Right ventricle myocardium inferior (tissue), 1 donor: ENCODE results near the gene SAP30L. TPM values are rescaled to one million over a fixed set of nuclear protein-coding genes. Genes with fewer than 3 reads are reported as not detected.
A peak's percentile ranks its signal among the peaks of the same experiment; 100 is the strongest.

ENCODE experiments used
- ATAC-seq: fragments of 200-7000 bp; cut with Tn5 transposase; one replicate; pipeline ENCODE4 v1.9.1; 2020; ENCODE audit warnings: mild to moderate bottlenecking, moderate library complexity
- DNase-seq: peaks from one replicate; pipeline ENCODE4 v3.0.0; 2021; ENCODE audit errors: missing footprints
- intact Hi-C: fragments of 100-400 bp; cut with DNase I; formaldehyde crosslinking; loops from one replicate; pipeline ENCODE4 v1.11.0; 2022
- long read RNA-seq: library from polyadenylated mRNA; unstranded; transcript quantifications from one replicate; pipeline ENCODE4 v2.0.0, GENCODE V29; 2021
- total RNA-seq: library from RNA; stranded (reverse); fragmentation: NEBNext Ultra II Directional; extraction: Animal tissue kit (Norgen Biotek cat#: 25700); gene quantifications from one replicate; pipeline ENCODE4 v1.2.1, GENCODE V29; 2021
- donor health status: DM: no; HTN: yes; CAD: no; lungs with severe emphysema.

Gene SAP30L, protein sequence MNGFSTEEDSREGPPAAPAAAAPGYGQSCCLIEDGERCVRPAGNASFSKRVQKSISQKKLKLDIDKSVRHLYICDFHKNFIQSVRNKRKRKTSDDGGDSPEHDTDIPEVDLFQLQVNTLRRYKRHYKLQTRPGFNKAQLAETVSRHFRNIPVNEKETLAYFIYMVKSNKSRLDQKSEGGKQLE
- total RNA-seq, result 39.2 TPM
- long read RNA-seq, full-length matches to known transcripts, result 16 of 20 reads
- long read RNA-seq, partial matches to known transcripts, result 0 of 20 reads
- long read RNA-seq, other reads (novel, unspliced or antisense), result 4 of 20 reads

DNA sequence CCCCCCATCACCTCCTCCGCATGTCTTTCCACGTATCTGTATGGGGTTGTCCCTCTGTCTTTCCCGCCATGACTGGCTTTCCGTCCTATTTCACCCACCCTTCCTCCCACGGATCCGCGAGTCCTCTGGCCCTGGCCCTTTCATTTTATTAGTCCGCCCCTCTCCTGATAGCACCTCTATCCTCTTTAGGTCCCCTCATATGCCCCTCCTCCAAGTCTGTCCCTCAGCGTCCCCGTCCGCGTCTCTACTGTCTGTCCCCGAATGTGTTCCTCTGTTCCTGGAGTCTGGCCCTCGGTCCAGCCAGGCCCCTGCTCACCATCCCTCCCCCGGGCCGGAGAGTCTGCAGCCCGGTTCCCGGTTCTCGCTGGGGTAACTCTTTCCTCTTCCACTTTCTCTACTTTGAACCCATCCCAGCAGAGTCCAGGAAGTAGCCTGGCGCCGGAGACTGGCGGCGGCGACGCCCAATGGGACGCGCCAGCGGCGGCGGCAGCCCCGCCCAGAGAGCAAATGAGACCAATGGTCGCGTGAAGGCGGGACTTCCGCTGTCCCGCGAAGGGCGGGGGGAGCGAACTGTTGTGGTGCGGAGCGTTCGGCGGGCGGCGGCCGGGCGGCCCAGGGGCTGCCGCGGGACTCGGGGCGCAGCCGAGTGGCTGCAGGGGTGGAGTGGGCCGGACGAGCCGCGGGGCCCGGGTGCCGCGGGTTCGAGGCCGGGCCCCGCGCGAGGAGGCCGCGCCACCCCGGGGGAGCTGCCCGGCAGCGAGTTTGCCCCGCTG is at the start of gene SAP30L:
SAP30L (plus strand) TSS at position 576 of the 773 bp plus-strand sequence. CDS start 608 bp downstream, outside the sequence.
- peak; percentile 97 for DNase-seq
- intact Hi-C loops, result no loop called here
- ATAC-seq, result peak; percentile 98

DNA sequence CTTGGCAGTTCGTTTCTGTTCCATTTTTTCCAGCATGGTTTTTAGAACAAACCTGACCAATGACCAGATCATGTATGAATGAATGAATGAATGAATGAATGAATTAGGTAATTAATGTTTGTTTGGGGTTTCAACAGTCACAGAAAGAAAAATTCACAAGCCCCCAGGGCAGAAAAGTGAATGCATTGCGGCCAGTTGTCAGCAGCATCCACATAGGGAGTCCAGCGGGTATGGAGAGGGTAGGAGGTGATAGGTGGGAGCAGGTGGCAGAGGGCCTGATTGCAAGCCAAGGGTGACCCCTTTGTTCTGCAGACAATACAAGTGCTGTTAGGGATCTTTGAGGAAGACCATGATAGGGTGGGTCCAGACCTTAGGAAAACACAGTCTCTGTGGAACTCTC is 49.7 kb upstream of the SAP30L start:
- intact Hi-C loops, result no loop called here
- no peak for DNase-seq
- ATAC-seq, result no peak

DNA sequence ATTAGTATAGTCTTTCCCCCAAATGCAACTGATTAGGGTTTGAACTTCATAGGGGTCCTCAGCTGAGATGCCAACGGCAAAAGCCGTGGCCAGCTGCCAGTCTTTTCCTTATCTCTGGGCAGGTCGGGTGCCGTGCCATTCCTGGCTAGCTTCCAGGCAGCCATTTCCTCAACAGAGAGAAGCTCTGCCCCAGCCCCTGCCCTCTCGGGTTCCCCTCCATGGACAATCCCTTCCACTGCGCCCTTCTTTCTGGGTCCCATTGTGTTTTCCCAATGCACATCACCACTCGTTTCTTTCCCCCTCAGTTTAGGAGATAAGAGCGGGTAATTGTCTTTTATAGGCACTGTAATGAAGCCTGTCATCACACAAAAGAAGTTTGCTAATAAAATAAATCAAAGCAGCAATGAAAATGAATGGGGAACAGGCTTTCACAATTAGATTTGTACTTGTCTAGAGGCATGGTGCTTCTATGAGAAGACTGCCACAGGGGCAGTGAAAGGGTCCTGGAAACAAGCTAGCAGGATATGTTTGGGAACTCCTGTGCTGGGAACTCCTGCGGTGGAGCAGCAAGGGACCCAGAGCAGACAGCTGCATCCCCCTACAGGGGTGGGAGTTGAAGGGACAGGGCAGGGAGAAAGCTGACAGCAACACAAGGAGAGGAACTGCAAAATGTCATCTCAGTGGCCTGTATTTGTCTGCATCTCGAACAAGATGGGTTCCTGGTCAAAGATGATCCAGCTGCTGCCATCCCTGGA is 48.0 kb upstream of the SAP30L start:
- DNase-seq (no peak), ATAC-seq (no peak)
- intact Hi-C loops, result no loop called here

GRCh38 chr5:154400678-154401077 is 45.1 kb upstream of the SAP30L start:
- DNase-seq (no peak), ATAC-seq (no peak)
- intact Hi-C loops, result no loop called here

DNA sequence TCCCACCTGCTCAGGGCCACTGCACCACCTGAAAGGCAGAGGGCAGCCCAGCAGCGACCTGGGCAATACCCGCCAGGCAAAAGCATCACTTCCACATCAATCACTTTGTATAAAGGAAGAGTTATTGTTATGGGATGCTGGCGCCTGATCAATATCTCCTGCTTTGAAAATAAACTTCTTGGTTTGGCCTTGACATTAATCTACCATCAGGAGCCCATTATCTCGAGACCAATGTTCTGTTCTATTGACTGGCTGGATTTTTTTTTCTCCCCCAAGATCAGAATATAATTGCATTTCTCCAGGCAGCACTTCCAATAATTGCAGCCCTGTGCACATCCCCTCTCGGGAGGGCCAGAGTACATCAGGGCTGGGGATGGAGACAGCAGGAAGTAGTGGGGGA is 44.4 kb upstream of the SAP30L start:
- intact Hi-C loops, result no loop called here
- no peak for ATAC-seq
- no peak for DNase-seq

GRCh38 chr5:154401931-154402330 is 43.9 kb upstream of the SAP30L start:
- intact Hi-C loops, result no loop called here
- no peak for ATAC-seq
- no peak for DNase-seq

GRCh38 chr5:154402611-154403010 is 43.2 kb upstream of the SAP30L start:
- DNase-seq, result no peak
- intact Hi-C loops, result no loop called here
- no peak for ATAC-seq

GRCh38 chr5:154403234-154403633 is 42.6 kb upstream of the SAP30L start:
- intact Hi-C loops, result no loop called here
- no peak for DNase-seq
- ATAC-seq, result no peak

GRCh38 chr5:154403776-154404387 is 41.9 kb upstream of the SAP30L start:
- no peak for DNase-seq
- ATAC-seq, result no peak
- intact Hi-C loops, result loop anchor here (1.0 kb wide), 1 partner anchor 213 kb away; no protein-coding TSS in a partner anchor

DNA sequence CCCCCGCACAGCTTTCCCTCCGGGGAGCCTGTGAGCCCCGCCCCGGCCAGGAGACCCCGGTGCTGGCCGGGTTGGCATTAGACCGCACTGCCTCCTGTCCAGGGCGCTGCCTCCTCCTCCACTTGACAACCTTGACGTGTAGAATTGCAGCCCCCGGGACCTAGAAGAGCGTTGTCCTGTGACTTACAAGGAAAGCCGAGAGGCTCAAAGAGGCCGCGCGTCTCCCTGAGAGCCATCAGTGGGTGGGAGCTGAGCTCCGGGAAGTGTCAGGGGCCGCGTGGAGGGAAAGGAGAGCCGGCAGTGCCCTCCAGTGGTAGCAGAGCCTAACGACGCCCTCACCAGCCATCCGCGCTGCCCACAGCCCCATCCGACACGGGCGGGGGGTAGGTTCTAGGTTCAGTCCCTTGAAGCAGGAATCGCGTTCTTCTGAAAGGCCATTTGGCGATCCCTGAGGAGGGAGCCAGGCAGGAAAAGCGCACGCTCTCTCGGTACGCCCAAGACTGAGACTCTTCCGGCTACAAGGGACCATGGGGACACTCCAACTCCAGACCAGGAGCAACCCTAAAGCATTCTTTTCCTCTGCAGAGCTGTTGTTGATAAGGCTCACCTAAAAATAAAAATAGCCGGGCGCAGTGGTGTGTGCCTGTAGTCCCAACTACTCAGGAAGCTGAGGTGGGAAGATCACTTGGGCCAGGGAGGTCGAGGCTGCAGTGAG is 40.6 kb upstream of the SAP30L start:
- ATAC-seq (peak; percentile 96), DNase-seq (peak; percentile 89)
- intact Hi-C loops, result loop anchor here (1.0 to 5.0 kb wide), 2 partner anchors 333 to 428 kb away; no protein-coding TSS in a partner anchor

- intact Hi-C loops, result loop anchor here (5.0 kb wide), 1 partner anchor 429 kb away; no protein-coding TSS in a partner anchor
- ATAC-seq (no peak), DNase-seq (no peak)
Observed at GRCh38 chr5:154406231-154406630, 39.6 kb upstream of the SAP30L start.

DNA sequence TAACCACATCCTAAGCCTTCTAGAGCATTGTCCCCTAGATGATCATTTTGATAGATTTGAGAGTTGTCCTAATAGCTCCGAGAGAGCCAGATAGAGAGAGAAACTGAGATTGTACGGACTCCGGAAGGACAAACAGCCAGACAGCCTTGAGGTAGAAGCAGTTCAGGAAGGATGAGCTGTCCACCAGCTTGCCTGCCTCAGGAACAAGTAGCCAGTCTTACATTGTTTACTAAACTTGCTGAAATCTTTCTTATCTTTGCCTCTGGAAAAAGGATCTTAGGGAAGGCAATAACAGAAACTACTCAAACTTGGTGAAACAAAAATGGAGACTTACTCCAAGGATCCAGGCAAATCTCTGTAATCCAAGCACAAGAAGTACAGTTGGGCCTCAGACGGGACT is 39.0 kb upstream of the SAP30L start:
- ATAC-seq, result no peak
- intact Hi-C loops, result loop anchor here (5.0 kb wide), 1 partner anchor 430 kb away; no protein-coding TSS in a partner anchor
- DNase-seq, result no peak

DNA sequence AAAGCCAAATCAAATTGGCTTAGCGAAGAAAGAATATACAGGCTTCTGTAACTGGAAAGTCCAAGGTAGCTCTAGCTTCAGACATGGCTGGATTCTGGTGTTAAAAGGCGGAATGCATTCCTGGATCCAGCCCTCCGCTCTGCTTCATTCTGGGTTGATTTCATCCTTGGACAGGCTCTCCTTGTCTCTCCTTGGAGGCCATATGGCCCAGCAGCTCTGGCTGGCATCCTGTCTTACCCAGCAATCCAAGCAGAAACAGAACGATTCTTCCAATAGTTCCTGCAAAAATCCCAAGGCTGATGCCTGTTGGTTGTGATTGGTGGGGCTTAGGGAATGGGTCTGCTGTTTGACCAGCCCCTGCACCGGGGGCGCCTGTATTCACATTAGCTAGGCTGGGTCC is 37.0 kb upstream of the SAP30L start:
- intact Hi-C loops, result loop anchor here (5.0 kb wide), 1 partner anchor 432 kb away; no protein-coding TSS in a partner anchor
- ATAC-seq, result no peak
- DNase-seq, result no peak

DNA sequence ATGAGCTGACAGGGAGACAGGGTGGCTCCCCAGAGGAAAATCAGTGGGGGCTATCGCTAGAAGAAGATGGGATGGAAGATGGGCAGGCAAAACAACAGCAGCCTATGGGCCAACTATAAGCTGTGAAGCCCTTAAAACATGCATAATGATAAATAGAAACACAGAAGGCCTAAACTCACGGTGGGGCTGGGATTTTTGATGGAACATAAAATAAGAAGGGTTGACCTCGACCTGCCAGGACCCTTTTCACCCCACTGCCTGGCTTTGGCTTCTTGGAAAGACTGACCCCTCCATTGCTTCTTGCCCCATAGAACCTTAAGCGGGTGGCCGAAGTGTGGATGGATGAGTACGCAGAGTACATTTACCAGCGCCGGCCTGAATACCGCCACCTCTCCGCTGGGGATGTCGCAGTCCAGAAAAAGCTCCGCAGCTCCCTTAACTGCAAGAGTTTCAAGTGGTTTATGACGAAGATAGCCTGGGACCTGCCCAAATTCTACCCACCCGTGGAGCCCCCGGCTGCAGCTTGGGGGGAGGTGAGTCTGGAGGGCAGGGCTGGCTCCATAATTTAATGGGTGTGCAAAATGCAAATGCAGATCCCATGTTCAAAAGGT is 36.5 kb upstream of the SAP30L start:
- intact Hi-C loops, result loop anchor here (5.0 kb wide), 1 partner anchor 432 kb away; no protein-coding TSS in a partner anchor
- no peak for DNase-seq
- ATAC-seq, result no peak

GRCh38 chr5:154410008-154410407 is 35.8 kb upstream of the SAP30L start:
- intact Hi-C loops, result no loop called here
- ATAC-seq (no peak), DNase-seq (no peak)

DNA sequence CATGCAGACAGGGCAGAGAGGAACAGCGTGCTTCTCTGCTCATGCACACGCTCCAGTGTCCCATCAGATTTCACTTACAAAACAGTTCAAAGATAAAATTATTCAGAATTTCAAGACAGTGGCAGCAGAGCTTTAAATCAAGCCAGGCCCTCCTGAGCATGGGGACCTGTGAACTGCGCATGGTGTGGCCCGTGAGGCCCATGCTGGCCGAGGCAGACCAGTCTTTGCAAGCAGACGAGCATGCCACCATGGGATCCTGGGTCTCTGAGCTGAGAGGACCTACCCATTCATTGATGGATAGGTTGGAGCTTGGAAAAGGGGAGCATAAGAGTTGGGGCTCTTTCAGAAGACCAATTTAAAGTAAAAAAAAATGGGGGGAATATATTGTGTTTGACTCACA is 35.0 kb upstream of the SAP30L start:
- intact Hi-C loops, result no loop called here
- DNase-seq, result no peak
- ATAC-seq, result no peak

GRCh38 chr5:154411338-154411737 is 34.5 kb upstream of the SAP30L start:
- DNase-seq (no peak), ATAC-seq (no peak)
- intact Hi-C loops, result no loop called here

- ATAC-seq (no peak), DNase-seq (no peak)
- intact Hi-C loops, result no loop called here
Observed at GRCh38 chr5:154412316-154412715, 33.5 kb upstream of the SAP30L start.
